ENCODE data around the gene CHST11. TPM values are rescaled to one million over a fixed set of nuclear protein-coding genes. Genes with fewer than 3 reads are reported as not detected.
"Not testable (repeated sequence)": the region's sequence is repeated elsewhere in the genome, so short reads cannot be mapped to it uniquely, and the experiment has no call there.

Gene CHST11
- total RNA-seq, 2 donors from 2014 or later: 7.8 to 11.9 TPM

DNA sequence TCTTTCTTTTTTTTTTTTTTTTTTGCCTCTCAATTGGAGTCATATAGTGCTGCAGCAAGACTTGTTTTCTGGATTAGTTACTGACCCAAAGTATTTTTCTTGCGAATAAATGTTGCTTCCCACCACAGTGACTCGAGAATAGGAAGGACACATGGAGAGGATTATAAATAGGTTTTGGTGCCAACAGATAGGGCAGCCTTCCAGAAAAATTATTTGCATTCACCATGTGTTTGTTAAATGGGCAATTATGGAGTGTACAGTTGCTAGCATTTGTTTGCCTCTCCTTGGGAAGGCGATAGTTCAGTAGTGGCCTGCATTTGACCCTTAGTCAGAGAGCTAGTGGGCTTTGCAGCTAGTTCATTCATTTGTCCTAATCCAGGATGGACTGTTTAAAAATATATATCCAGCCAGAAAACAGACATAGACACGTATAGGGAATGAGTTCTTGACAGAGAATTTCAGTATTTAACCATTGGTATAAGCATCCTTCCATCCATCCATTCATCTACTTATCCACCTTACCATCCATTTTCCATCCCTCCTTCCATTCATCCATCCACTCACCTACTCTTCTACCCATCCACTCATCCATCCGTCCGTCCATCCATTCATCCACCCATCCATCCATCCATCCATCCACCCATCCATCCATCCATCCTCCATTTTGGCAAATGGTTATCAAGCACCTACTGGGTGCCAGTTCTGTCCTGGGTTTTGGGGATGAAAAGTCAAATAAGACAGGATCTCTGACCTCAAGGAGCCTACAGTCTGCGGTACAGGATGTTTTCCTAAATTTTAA lies 67.5 kb downstream of the CHST11 start:
- H3K4me1 ChIP-seq: peaks cover 0 to 47% of the 10 kb centered on the region in 2 donors
- DNase-seq (ENCODE audit: low spot score): no peak
- H3K4me3 ChIP-seq: no peak overlapping the region
- TF ChIP-seq, protein P1, sequence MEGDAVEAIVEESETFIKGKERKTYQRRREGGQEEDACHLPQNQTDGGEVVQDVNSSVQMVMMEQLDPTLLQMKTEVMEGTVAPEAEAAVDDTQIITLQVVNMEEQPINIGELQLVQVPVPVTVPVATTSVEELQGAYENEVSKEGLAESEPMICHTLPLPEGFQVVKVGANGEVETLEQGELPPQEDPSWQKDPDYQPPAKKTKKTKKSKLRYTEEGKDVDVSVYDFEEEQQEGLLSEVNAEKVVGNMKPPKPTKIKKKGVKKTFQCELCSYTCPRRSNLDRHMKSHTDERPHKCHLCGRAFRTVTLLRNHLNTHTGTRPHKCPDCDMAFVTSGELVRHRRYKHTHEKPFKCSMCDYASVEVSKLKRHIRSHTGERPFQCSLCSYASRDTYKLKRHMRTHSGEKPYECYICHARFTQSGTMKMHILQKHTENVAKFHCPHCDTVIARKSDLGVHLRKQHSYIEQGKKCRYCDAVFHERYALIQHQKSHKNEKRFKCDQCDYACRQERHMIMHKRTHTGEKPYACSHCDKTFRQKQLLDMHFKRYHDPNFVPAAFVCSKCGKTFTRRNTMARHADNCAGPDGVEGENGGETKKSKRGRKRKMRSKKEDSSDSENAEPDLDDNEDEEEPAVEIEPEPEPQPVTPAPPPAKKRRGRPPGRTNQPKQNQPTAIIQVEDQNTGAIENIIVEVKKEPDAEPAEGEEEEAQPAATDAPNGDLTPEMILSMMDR (IDR thresholded peaks at IDR 0.05): no peak
- H3K9me3 ChIP-seq: no peaks in the 10 kb centered on the region
- H3K36me3 ChIP-seq: no peaks in the 10 kb centered on the region
- H3K27me3 ChIP-seq: no peaks in the 10 kb centered on the region
- no peak overlapping the region for H3K27ac ChIP-seq

DNA sequence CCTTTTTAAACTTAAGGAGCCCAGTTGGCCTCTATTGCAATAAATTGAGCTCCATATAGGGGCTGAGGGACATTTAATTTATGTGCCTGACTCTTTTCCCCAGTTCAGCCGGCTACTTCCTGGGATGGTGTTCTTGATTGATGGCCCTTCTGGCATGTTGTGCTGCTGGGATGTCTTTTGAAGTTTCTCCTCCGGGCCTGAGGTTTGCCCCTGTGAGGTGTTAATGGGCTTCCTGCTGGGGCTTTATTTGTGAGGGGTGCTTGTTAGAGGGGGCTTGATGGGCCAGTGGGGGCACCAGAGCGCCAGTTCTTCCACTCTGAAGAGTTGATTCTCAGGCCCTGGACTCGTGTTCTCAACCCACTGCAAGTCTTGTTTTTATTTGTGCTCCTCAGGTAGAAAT lies 69.6 kb downstream of the CHST11 start:
- TF ChIP-seq, protein P1 (IDR thresholded peaks at IDR 0.05): no peak
- no peak for DNase-seq (ENCODE audit: low spot score)
- no peak overlapping the region for H3K4me3 ChIP-seq

DNA sequence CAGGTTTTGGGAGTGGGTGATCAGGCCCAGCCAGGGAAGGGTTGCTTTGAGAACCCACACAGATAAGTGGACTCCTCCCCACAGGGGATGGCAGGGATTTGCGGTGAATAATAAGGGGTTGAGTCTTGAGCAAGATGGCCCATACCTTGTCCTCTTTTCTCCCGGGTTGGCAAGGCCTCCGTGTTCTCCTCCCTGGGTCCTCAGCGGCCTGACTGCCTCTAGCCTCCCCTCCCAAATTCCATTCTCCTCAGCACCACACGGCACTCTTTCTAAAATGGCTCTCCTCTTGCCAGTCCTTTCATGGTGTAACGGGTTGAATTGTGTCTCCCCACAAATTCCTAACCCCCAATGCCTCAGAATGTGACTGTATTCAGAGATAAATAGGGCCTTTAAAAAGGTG lies 70.0 kb downstream of the CHST11 start:
- Histone ChIP-seq H3K9me3 (no peaks in the 10 kb centered on the region), H3K27ac (no peak overlapping the region), H3K4me3 (no peak overlapping the region), H3K27me3 (no peaks in the 10 kb centered on the region), H3K4me1 (peaks cover 0 to 24% of the 10 kb centered on the region in 2 donors), H3K36me3 (no peaks in the 10 kb centered on the region)
- no peak for DNase-seq (ENCODE audit: low spot score)
- TF ChIP-seq, protein P1 (IDR thresholded peaks at IDR 0.05): no peak

More for the DNA sequence above, 69.6 kb downstream of the CHST11 start:
- H3K36me3 ChIP-seq: no peaks in the 10 kb centered on the region
- no peak overlapping the region for H3K27ac ChIP-seq
- no peaks in the 10 kb centered on the region for H3K27me3 ChIP-seq
- no peaks in the 10 kb centered on the region for H3K9me3 ChIP-seq
- H3K4me1 ChIP-seq: peaks cover 0 to 28% of the 10 kb centered on the region in 2 donors

DNA sequence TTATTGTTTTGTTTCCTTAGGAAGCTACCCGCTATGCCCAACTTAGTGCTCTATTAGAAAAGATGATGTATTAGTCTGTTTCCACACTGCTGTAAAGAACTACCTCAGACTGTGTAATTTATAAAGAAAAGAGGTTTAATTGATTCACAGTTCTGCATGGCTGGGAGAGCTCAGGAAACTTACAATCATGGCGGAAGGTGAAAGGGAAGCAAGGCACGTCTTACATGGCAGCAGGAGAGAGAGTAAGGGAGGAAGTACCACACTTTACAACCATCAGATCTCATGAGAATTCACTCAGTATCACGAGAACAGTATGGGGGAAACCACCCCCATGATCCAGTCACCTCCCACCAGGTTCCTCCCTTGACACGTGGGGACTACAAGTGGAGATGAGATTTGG lies 70.9 kb downstream of the CHST11 start:
- not testable (repeated sequence) for DNase-seq (ENCODE audit: low spot score); H3K27me3 ChIP-seq; H3K36me3 ChIP-seq; H3K27ac ChIP-seq; H3K4me3 ChIP-seq; H3K9me3 ChIP-seq
- peaks cover 0 to 19% of the 10 kb centered on the region in 2 donors for H3K4me1 ChIP-seq

DNA sequence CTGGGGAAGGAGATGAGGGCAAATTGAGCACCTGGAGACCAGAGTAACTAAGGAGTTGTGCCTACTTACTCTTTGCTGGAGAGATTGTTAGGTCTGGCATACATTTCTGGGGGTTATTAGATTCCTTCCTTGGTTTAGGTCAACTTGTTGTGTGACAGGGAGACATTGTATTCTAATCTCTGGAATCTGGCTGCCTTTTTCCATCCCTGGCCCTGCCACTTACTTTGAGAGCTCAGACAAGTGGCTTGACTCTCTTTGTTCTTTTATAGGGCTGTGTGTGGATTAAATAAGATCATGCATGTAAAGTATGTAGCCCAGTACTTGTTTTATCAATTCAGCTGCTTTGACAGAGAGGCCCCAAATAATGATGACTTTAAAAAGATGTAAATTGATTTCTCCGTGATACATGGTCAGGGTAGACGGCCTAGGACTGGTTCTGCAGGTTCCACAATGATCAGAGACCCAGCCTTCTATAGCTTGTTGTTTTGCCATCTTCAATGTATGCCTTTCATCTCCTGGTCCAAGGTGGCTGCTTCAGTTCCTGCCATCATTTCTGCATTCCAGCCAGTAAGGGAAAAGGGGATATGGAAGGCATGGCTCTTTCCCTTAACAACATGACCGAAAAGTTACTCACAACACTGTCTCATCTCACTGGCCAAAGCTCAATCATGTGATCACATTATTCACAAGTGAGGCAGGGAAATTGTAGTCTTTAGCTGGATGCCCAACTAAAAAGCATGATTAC lies 72.6 kb downstream of the CHST11 start:
- TF ChIP-seq, protein P1 (IDR thresholded peaks at IDR 0.05): no peak
- H3K36me3 ChIP-seq: no peaks in the 10 kb centered on the region
- H3K9me3 ChIP-seq: no peaks in the 10 kb centered on the region
- H3K27me3 ChIP-seq: no peaks in the 10 kb centered on the region
- no peak for DNase-seq (ENCODE audit: low spot score)
- no peak overlapping the region for H3K27ac ChIP-seq
- no peak overlapping the region for H3K4me3 ChIP-seq
- H3K4me1 ChIP-seq: peaks cover 0 to 4% of the 10 kb centered on the region in 2 donors

DNA sequence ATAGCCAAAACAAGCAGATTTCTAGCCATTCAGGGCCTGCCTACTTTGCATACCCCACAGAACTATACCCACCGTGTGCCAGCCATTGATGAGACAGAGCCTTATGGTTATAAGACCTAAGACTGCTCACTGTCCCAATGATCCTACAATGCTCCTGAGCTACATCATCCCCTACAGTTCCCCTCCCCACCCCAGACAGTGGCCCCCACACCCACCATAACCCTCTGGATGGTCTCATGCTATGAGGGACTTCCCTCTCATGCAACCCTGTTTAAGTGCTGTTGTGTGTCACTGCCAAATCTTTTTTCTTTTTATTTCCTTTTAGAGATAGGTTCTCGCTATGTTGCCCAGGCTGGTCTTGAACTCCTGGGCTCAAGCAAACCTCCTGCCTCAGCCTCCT lies 75.9 kb downstream of the CHST11 start:
- H3K27ac ChIP-seq: no peak overlapping the region
- no peaks in the 10 kb centered on the region for H3K27me3 ChIP-seq
- no peak overlapping the region for H3K4me3 ChIP-seq
- no peaks in the 10 kb centered on the region for H3K9me3 ChIP-seq
- DNase-seq (ENCODE audit: low spot score): no peak
- H3K36me3 ChIP-seq: no peaks in the 10 kb centered on the region
- TF ChIP-seq, protein P1 (IDR thresholded peaks at IDR 0.05): no peak
- H3K4me1 ChIP-seq: peaks cover 0 to 4% of the 10 kb centered on the region in 2 donors

Measured in right atrium auricular region (tissue), 2 donors.